Cerebellar nuclear complex (tissue), 1 donor: ENCODE measurements around the gene TOP2B.

ENCODE experiments used
- DNase-seq, 2 experiments: peaks; one replicate each; lab custom pipeline; 2025; lab: John Stamatoyannopoulos, UW

TOP2B gene

DNA sequence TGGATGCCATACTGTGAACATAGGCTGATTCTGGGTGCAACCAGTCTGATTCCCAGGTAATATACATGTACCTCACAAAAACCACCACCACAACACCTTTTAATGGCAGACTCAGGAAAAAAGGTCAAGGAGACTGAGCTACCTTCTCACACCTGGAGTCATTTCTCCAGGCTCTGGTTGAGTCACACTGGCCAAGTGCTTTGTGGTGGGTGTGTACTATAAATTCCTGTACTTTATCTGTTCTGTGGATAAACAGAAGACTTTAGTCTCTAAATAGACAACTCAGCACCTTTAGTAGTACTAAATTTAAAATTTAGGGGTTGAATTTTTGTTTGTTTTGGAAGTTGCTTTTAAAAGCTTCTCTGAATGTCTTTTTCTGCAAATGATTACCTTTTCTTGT, 46.7 kb downstream of the TOP2B start:
- DNase-seq = no peak

DNA sequence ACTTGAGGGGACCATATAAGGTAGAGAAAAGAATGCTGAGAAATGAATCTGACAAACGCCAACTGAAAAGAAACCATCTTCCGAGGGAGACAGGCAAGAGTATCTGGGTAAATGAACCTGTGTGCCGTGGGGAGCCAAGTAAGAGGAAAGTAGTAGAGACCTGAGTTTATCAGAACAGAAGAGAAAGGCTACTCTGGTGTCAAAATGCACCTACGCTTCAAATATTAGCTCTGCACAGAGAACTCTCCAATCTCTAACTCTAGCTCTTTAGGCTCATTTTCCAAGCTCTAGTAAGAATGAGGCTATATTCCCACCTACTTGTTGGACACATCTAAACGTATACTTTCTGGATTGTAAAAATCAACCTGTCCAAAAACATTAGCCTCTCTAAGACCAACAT, 53.5 kb downstream of the TOP2B start:
- DNase-seq = no peak

GRCh38 chr3:25610779-25611178, 53.9 kb downstream of the TOP2B start:
- no peak for DNase-seq

- no peak for DNase-seq
Measured at GRCh38 chr3:25610167-25610566, 54.5 kb downstream of the TOP2B start.

- DNase-seq = no peak
Measured at GRCh38 chr3:25604107-25604805, 60.5 kb downstream of the TOP2B start.

DNA sequence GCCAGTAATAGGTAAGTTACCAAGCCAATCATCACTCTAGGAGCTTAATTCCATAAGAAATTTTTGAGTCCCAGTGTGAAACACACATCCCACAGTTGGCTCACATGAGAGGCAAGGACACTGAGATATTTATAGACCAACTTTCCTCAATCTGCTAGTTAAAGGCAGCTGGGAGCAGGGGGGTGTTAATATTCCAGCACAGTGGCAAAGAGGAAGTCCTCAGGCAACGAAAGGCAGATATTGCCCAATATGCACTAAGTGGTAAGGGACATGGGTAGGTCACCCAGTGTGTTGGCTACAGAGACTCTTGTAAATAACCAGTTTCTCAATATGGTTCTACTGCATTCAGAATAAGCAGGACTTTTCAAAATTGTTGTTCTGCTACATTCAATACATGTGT, 61.0 kb downstream of the TOP2B start:
- DNase-seq = no peak

DNA sequence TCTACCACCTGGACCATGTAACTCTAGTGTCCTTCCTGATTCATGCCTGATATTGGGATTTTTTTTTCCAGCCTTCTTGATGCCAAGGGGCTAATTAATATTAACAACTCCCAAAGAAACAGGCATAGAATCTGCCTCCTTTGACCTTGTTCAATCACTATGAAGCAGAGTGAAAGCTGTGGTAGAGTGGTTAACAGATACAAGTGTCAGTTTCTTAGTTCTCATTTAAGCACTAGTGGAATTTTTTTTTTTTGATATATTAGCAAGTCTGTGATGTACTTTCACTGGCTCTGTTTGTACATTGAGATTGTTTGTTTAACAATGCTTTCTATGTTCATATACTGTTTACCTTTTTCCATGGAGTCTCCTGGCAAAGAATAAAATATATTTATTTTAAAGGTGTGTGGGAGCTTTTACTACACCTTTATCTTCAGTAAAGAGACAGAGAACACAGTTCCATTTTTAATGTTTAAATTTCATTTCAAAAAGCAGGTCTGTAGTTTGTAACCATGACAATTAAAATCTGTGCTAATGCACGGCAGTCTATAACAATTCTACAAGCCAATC, 67.1 kb downstream of the TOP2B start:
- no peak for DNase-seq

DNA sequence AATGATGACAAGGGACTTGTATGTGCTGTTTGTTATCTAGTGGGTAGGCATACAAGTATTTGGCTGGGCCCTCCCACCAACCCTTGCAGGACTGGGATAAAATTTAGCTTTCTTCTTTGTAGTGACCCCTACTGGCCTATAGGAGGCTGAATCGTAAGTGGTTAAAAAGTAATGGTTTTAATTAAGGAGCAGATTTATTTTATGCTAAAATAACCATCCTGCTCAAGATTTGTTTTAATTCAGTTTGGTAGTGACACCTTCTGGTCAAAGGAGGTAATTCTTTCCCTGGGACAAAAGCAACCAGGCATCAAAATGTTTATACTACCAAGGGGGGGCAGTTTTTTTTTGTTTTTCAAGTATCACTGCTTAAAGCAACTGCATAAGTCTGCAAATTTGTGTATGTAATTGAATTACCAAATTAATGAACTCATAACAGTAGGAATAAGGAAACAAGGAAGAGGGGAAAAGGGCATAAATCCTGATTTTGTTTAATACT, 70.7 kb downstream of the TOP2B start:
- DNase-seq = no peak

DNA sequence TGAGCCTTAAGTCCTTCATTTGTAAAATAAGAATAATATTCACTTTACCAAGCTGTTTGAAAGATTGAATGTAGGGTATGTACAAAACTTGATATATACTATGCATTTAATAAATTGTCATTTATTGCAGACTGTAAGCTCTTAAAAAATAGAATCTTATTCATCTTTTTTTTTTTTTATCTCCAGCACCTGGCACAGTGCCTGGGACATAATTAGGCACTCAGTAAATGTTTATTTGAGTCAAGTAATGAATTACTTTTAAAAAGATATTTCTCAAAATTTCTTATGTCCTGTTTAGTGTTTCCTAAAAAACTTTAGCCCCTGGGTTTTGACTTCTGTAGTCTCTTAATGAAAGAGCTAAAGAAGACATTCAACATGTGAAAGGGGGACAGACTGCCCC, 71.7 kb downstream of the TOP2B start:
- no peak for DNase-seq

DNA sequence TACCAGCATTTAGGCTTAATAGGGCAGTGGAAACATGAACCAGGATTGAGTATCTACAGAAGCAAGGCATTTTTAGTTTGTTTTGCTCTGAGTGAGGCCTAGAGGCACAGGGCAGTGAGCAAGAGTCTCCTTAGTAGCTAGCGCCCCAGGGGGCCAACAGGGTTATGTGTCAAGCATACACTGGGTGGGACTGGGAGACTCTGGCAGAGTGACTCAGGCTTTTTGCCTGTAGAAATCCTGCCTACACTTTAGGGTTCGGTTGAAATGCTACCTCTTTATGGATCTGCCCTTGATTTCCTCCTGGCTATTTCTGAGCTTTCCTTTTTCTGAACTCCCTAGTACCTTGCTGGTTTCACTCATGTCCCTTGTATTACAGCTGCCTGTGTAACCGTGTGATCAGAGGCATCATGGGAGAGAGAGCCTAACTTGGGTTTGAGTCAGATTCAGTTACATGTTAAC, 72.2 kb downstream of the TOP2B start:
- no peak for DNase-seq

DNA sequence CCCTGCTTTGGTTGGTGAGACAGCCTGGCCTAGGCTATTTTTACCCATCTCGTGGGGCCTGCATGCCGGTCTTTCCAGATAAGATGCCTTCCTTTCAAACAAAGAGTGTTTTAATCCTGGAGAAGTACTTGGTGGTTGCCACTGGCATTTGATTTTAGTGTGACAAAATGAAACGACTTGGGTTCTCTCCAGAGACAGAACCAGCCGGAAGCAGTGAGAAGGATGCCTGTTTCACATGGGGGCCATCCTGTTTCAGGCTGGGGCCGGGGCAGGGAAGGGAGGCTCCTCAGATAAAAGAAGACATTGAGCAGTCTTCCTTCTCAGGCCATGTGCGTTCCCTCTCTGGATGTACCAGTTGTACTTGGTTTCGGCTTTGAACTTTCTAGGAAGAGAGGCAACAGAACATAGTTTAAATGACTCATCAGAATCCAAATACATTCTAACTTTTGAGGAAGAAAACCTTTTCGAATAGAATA, 74.9 kb downstream of the TOP2B start:
- DNase-seq = no peak

DNA sequence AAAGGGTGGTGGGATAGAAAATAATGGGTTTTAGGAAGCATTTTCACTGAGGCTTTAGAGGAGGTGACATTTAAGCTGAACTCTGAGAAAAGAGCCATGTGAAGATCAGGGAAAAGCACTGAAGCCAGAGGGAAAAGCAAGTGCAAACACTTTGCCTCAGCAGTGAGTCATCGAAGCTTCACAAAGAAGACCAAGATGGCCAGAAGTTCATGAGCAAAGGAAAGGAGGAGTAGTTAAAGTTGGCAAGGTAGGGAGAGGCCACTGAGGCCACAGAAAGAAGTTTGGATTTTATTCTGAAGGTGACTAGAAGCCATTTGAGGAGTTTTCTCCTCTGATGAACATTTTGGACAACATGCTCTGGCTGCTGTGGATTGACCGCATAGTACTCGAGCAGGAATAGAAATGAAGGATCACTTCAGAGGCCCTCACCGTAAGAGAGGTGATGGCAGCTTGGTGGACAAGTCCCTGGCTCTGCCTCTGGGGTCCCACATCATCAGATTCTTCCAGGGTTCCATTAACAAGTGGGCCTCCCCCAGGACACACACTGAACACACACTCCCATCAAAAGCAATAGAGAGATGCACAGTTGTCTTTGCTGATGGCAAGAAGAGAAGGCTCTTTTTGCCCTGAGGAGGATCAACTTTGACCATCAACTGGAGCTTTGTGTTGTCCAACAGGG, 75.5 kb downstream of the TOP2B start:
- DNase-seq = no peak

- no peak for DNase-seq
Measured at GRCh38 chr3:25588441-25589103, 76.1 kb downstream of the TOP2B start.

DNA sequence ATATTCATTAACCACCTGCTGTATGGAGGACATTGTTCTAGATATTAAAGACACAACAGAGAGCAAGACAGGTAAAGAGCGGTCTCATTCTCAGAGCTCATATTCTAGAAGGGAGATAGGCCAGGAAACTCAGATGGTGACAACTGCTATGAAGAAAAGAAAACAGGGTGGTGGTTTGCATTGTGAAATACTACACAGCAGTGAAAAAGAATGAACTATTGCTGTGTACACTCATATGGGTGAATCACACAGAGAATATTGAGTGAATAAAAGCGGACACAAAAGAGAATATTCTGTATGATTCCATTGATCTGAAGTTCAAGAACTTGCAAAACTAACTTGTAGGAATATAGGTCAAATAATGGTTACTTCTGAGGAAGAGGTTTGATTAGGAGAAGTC, 76.7 kb downstream of the TOP2B start:
- no peak for DNase-seq

GRCh38 chr3:25587526-25587925, 77.2 kb downstream of the TOP2B start:
- no peak for DNase-seq

DNA sequence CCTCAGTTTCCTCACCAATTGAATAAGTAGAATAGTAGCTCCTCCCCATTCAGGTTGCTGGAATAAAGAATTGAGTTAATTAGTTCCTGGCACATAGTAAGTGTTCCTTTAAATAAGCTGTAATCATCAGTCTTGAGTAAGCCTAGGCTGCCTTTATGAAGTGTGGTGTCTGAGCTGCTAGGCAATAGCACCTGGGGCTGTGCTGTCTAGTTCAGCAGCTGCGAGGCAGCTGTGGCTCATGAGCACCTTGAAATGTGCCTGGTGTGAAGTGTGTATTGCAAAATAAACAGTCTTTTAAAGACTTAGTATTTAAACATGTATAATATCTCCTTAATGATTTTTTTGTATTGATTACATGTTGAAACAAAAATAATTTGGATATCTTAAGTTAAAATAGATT, 77.6 kb downstream of the TOP2B start:
- DNase-seq = no peak

DNA sequence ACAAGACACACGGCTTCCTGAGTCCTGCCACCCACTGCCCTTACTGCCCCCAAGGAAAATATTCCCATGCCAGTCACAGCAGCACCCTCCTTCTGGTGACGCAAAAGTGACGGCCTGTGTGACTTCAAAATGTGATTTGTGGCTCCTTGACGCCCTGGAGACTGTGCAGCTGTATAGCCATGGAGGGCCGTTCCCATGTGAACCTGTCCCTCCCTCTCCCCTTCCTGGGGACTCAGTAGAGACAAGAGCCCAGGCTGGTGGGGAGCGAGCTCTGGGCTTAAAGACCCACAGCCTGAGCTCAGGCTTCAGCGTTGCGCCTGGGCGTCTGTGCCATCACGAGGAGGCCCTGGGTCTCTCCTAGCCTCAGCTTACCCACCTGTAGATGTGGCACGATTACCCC, 78.2 kb downstream of the TOP2B start:
- no peak for DNase-seq

DNA sequence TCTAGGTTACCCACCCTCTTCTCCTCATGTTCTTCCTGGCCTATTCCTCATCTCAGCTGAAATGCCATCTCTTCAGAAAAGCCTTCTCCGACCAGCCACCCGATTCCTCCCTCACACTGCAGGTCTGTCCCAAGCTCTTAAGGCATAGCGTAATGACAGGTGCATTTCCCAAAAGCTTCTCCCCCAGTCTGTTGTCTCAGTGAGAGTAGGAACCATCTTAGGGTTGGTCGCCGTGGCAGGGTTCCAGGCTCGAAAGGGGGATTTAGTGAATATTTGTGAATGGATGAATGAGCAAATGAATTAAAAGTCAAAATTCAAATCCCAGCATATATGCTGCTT, 78.6 kb downstream of the TOP2B start:
- DNase-seq = no peak

DNA sequence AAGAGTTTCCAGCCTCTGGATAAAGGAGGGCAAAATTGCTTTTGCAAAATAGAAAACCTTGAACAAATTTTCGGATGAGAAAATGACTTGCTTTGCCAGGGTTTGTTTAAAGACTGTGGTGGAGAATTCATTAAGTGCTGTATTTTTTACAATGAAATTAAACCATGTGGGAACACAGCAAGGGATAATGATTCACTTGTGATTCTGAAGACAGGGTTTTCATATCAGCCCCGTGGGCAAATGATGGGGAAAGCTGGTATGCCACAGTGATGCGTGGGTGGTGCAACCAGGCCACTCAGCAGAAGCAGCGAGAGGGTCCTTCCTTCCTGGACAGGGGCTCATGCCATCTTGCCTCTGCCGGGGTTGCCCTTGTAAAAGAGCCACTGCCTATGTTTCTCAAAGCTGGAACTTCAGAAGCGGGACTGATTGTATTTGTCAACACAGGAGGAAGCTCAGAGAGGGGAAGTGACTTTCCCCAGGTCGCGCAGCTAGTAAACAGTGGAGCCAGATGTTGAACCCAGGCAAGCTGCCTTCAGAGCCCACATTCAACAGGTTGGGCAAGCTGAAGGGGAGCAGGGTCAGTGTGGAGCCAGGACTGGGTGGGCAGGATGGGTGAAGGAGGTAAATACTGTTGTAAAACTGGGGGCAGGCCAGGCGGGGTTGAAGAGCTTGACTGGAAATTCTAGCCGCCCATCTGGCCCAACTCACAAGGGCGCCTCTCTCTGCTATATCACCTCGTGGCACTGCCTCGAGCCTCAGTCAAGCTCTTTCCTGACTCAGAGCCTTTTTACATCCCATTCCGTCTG, 79.1 kb downstream of the TOP2B start:
- DNase-seq = no peak

- no peak for DNase-seq
Measured at GRCh38 chr3:25584011-25584789, 80.5 kb downstream of the TOP2B start.

- no peak for DNase-seq
Measured at GRCh38 chr3:25583343-25583742, 81.4 kb downstream of the TOP2B start.
